Lung microvascular endothelial cell (primary cell): ENCODE data around the gene NEK10. TPM values are rescaled to one million over a fixed set of nuclear protein-coding genes. Genes with fewer than 3 reads are reported as not detected.

Experiments used
- DNase-seq, 2 donors: peaks; one replicate each; pipeline versions ENCODE4 v3.0.0 to v3.0.0-alpha.2; 2010; ENCODE audit warnings: low read depth in 2 of 2
- total RNA-seq: library from RNA; depleted of rRNA; stranded (reverse); fragments of >200 nt; gene quantifications from 2 replicates; pipeline ENCODE4 v1.2.1, GENCODE V29; 2014

Gene NEK10
- total RNA-seq, 1 donor from 2014 or later: 1.4 TPM

GRCh38 chr3:27244374-27244773, 124.8 kb downstream of the NEK10 start:
- no peak for DNase-seq

DNA sequence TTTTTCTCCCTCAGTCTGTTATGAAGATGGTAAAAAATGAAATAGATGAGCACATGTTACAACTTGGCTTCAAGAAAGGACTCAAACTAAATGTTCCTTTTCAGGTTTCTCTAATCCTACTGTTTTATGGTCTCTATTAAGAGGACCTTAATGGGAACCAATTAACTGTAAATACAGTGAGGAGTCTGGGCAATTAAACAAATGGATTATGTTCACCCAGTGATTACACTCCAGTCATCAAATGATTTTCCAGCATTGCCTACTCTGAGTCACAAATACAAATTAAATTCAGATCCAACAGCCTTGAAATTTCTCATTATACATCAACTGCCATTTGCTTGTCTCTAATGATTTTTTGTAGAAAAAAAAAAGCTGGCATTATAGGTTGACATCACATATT, 129.2 kb downstream of the NEK10 start:
- no peak for DNase-seq

DNA sequence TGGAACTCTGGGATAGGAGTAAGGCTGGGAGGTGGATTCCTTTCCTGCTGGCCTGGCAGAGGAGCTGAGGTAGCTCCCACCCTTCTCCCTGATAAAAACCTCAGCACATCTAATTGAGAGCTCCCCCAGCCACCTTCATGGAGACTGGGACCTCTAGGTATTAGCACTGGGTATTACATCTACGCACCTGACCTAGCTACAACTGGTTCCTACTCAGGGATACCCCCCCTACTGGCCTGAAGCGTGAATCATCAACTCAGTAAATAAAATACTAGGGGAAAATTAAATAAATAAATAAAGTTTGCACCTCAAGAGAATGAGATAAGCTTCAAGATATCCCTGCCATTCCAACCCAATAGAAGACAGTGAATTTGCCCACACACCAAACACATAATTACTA, 140.4 kb downstream of the NEK10 start:
- peak in 1 of 2 donors; percentile 0 for DNase-seq

- peak in 1 of 2 donors; percentile 15 for DNase-seq
Observed at GRCh38 chr3:27224197-27224596, 145.0 kb downstream of the NEK10 start.

GRCh38 chr3:27221264-27221932, 147.8 kb downstream of the NEK10 start:
- no peak for DNase-seq

DNA sequence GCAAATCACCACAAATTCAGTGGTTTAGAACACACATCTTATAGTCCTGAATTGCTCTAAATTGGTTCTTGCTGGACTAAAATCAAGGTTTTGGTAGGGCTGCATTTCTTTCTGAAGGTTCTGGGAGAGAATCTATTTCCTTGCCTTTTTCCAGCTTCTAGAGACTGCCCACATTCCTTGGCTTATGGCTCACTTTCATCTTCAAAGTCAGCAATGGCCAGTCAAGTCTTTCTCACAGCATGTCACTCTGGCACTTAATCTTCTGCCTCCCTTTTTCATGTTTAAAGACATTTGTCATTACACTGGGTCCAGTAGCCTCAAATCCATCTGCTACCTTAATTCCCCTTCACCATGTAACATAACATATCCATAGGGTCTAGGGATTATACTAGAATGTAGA, 149.0 kb downstream of the NEK10 start:
- DNase-seq: no peak

DNA sequence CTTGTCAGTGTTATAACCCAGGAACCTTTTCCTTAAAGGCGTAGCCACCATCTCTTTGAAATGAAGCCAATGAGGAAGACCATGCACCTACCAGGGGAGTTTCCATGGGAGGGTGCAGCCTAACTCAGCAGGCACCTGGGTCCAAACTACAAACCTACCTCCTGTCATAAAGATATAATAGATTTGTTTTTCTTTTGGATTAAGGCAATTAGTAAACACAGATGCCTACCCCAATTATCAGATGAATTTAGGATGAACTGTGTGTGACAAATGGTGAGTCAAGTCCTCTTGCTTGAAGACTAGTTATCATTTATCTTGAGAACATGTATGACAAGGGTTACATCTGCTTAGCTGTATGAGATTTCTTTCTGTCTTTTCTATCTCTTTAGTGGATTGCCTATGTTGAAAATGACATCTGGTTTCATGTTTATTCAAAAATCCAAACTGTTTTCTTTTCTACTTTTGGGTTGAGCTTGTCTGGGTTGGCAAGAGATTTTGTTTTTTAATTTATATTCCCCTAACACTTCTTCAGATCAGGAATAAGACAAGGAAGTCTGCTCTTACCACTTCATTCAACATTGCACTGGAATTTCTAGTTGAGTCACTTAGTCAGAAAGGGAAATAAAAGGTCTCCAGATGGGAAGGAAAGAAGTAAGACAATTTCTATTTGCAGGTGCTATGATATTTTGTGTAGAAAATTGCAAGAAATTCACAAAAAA, 149.9 kb downstream of the NEK10 start:
- peak in 1 of 2 donors; percentile 59 for DNase-seq

- peak in 1 of 2 donors; percentile 68 for DNase-seq
Observed at GRCh38 chr3:27216955-27217552, 152.1 kb downstream of the NEK10 start.

GRCh38 chr3:27216295-27216855, 152.8 kb downstream of the NEK10 start:
- no peak for DNase-seq

DNA sequence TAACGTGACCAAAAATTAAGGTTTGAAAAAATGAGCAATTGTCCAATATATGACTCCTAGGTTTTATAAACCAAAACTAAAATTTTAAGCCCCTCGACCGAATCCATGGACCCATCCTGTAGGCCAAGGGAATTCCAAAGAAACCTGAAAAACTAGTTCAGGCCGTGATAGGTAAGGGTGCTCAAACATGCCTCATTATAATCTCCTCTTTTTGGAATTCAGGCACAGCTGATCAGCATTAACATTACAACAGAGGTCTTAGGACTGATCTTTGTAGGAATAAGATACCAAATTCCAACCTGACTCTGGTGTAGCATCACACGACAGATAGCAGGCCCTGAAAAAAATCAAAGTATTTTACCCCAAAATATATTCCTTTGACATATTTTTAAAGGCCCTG, 155.7 kb downstream of the NEK10 start:
- no peak for DNase-seq

- no peak for DNase-seq
Observed at GRCh38 chr3:27209617-27210264, 159.4 kb downstream of the NEK10 start.

GRCh38 chr3:27208961-27209616, 160.1 kb downstream of the NEK10 start:
- DNase-seq: no peak

DNA sequence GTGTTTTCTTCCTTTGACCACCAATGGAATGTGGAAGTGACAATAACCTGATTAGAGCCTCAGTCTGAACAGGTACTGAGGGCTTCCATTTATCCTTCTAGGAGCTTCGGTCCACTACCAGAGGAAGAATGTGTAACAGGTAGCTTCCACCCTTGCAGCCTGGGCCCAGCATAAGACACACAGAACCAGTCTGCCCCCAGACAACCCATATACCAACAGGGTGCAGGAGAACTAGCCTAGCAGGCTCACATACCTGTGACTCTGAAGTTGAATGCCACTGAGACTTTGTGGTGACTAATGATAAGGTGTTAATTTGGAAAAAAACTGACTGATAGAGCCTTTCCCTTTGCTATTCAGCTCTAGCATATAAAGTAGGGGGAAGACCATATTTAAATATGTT, 166.2 kb downstream of the NEK10 start:
- no peak for DNase-seq

- no peak for DNase-seq
Observed at GRCh38 chr3:27201492-27201891, 167.7 kb downstream of the NEK10 start.

DNA sequence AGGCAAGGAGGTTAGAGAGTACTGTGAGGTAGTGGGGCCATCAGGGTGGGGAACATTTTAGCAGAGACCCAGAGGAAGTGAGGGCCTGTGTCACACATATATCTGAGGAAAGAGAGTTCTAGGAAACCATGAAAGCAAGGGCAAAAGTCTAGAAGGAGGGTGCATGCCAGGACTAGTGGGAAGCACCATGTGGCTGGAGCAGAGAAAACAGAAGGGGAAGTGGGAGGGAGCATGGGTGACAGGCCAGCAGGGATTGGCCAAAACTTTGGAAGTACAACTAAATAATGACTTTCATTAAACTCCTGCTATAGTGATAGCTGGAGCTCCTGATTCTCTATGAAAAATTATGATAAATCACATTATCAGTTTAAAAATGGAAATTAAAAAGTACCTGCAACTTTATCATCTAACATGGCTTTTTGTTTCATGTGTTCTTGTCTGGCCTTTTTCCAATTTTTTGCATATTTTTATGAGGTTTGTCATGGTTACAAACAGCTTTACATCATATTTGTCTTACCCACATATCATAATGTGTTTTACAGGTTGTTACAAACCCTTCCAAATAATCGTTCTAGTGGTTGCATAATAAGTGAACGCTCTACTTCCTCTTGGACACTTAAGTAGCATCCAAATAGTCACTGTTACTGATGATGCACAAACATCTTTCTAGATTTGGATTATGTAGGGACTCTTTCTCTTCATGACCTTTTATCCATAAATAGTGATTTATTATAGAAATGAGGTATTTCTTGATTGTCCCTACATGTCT, 168.3 kb downstream of the NEK10 start:
- no peak for DNase-seq

DNA sequence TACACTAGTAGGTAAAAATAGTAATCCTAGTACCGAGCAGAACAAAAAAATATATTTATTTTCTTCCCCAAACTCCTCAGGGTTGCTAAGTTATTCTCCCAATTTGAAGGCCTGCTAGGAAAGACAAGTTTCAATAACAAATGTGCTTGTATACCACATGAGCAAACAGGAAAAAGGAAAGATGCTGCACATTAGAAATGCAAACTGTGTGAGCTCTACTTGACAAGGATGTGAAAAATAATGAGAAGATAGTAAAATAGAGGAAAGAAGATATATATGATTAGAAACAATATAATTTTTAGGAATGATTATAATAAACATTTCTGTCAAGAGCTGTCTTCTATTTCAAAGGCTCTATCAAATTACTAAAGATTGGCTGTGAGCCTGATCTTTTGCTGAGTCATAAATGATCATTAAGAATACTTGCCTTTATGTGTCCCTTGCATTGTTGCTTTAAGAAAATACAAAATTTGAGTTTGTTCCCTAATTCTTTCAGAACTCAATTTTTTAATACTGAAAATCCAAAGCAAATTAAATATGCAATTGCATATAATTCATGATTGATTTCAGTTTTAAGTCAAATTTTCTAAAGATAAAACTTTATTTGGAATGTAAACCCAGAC, 174.2 kb downstream of the NEK10 start:
- peak in 1 of 2 donors; percentile 34 for DNase-seq

- no peak for DNase-seq
Observed at GRCh38 chr3:27193056-27193455, 176.1 kb downstream of the NEK10 start.

DNA sequence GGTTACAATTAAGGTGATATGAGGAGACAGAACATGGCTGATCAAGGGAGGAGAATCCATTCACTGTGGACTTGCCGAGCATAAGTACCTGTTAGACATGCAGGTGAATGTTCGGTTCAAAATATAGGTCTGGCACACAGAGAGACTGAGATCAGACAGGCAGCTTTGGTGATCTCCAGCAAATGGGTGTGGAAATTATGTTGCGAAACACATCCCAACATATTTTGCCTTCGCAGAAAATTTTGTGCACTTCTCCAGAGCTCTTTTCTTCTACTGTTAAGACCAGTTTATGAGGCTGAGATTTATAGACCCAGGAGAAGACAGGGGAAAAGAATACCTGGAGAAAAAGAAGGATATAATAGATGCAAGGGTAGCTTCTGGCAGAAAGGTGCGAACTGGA, 183.2 kb downstream of the NEK10 start:
- no peak for DNase-seq

DNA sequence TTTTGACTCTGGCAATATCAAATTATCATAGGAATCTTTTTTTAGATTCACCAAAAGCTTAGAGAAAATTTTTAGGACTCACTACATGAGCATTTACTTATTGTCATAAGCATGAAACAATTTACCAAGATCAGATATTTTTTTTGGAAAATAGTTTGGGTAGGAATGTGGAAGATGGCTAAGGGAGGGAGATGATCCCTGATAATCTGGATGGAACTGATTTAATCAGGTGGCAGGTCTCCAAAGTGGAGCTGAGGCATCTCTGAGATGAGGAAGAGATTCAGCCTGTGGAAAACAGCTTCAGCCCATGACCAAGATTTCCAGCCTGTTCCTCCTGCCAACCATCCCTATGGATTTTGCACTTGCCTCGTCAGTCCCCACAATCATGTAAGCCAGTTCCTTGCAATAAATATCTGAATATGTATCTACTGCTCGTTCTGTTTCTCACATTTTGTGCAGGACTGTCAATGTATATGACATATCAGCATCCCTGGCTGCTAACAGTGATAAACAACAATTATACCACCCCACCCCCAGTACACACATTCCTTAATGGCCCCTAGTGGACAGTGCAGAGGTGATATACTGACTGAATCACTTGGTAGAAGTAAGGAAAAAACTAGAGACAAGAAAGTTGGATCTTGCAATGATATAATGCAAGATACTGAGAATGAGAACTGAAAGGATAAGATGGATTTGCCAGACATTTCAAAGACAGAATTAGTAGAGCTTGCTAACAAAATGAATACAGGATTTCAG, 183.8 kb downstream of the NEK10 start:
- DNase-seq: no peak
